Stimulated activated CD4-positive, alpha-beta T cell treated with anti-CD3 and anti-CD28 coated beads, Interleukin-4, amount 100 ng/mL, for 24 hours (primary cell): ENCODE measurements around the gene HOXC4.
"Not testable (repeated sequence)": the region's sequence is repeated elsewhere in the genome, so short reads cannot be mapped to it uniquely, and the experiment has no call there.

Experiments
- DNase-seq: peaks from one replicate; pipeline ENCODE4 v3.0.0-alpha.2; 2020

HOXC4 gene

DNA sequence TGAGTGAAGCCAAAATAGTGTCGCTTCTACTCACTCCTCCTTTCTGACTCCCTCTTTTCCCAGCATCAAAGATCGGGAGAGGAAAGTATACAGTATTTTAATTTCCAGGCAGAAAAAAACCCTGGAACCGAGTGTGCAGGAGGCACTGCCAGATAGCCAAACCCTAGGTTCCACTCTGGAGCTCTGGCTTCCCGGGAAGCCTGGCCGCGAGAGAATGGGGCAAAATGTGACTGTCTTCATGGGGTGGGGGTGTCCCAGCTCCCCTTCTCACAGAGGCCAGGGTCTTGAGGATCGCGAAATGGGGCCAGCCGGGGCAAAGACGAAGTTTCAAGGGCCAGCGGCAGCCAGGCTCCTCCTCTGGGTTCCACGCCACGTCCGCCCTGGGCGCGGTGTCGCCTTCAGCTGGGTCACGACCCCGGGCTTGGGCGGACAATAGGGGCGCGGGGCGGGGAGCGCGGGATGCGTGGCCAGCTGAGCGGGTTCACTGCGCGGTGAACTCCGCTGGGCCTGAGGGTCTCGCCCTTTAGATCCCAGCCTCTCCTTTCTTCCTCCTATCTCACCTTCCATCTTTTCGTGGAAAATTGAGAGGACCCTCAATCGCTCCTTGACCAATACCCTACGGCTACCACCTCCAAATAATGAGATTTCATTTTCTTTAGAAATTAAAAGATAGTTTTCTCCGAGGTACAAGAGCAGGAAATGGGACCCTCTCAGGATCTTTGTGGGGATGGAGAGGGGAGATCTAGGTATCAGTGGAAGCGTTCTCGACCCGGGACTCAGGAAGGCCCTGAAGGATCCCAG lies 6.7 kb downstream of the HOXC4 start:
- DNase-seq, result no peak

DNA sequence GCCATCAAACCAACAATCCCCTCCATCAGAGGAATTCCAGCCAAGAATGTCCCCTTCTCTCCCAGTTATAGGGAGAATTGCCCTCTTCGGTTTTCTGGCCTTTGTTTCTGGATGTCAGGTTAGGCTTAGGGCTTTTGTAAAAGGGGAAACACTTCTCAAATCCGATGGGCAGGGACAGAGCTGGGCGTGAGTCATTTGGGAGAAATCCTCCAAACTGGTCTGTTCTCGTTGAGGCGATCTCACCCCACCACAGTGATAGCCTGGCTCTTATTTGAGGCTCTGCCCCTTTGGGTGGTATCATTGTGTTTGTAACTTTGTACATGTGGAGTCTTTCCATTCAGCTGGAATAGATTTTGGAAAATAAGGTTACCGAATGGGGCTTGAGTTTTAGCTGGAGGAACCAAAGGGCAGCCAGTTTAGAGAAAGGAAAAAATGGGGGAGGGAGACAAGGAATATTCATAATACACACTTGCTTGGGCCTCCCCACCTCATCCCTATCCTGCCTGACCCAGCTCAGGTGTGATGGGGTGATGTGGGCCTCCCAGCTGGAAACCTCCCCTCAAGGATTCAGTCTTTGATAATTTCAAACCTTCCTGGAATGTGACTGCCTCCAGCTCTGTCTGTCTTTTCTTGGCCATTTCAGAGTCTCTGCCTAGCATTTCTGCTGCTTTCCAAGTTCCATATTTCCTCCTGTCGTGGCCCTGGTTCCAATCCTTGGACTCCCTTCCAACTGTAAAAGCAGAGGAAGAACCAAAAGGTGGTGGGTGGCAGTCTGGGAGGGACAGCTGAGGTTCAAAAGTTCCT lies 7.5 kb downstream of the HOXC4 start:
- no peak for DNase-seq

GRCh38 chr12:54065677-54066076 lies 12.0 kb downstream of the HOXC4 start:
- no peak for DNase-seq

DNA sequence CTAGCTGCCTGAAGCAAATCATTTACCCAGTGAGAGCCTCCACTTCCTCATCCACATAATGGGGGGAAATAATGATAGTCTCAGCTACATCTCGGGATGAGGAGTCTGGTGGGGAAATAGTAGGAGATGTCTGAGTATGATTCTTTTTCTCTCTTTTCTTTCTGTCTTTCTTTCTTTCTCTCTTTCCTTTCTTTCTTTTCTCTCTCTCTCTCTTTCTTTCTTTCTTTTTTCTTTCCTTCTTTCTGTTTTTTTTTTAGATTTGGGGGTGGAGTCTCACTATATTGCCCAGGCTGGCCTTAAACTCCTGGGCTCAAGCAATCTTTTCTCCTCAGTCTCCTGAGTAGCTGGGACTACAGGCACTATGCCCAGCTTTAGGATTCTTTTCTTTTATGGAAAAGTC lies 12.8 kb downstream of the HOXC4 start:
- DNase-seq, result no peak

DNA sequence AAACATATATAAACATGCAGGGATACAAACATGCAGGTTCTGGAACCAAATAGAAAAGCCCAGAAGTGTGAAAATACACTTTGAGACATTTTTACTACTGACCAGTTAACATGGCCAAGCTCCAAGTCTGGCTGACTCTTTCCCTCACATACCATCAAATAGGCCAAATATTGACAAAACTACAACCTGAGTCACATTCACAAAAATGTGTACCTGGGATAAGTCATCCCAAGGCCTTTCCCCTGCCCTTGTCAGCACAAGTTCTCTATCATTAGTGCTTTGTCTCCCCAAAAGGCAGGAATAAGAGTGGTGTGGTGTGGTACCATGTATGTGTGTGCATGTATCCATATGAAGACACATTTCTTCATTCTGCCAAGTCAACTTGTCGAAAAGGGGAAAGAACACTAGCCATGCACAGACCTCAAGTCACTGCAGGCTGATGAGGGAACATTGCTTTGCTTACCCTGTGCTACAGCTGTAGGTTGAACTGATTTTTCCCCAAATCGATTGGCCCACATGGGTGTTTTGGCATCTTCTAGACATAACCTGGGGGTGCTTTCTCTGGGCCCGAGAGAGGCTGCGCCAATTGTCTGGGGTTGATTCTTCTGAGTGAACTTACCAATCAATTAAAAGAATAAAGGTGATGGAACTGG lies 14.9 kb downstream of the HOXC4 start:
- DNase-seq, result no peak

DNA sequence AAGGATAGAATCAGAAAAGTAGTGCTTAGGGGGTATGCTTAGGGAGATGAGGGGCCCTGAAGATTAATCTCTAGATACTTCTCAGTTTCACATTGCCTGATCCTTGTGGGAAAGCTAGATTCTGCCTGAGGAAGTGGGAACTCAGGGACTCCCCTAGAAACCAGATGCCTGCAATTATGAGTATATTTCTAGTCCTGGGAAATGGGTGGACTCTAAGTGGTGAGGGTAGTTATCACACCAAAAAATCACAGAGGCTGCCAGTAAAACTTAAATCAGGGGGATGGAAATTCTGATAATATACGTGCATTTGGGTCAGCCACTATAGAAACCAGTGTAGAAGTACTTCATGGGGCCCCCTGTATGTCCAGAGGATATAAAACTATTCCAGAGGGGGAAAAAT lies 18.3 kb downstream of the HOXC4 start:
- no peak for DNase-seq

DNA sequence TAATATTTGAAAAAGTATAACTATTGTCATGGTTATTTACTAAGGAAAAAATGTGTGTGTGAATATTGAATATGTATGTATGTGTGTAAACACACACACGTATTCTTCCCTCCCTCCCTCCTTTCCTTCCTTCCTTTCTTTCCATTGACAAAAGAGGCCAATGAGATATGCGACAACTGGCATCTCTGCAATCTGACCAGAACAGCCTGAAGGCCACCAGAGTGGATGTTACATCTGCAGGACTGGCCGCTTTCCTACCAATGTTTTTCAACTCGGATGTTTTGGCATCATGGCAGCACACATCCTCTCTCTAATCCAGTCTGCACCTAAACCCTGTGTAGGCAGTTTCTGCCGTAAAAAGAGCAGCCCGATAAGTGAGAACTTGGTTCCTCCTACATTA lies 20.7 kb downstream of the HOXC4 start:
- no peak for DNase-seq

GRCh38 chr12:54075409-54075808 lies 21.8 kb downstream of the HOXC4 start:
- no peak for DNase-seq

GRCh38 chr12:54075974-54076373 lies 22.3 kb downstream of the HOXC4 start:
- DNase-seq, result no peak

DNA sequence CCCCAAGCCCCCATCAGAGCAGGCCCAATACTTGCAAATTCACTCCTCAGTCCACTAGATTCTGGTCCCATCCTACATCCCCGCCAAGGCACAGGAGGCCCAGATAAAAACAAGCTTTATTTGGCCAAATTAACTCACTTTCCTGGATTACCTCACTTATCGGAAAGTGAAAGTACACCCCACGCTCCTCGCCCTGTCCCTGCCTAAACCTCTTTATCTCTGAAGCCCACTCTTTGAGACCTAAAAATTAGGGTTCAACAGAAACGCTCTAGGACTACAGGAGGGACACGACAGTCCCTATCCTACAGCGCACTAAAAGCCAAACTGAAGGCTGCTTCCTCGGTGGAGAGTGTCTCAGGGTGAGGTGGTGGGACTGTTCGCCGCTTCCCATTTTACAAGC lies 24.2 kb downstream of the HOXC4 start:
- not testable (repeated sequence) for DNase-seq

- DNase-seq, result not testable (repeated sequence)
Observed at GRCh38 chr12:54079115-54079514, 25.5 kb downstream of the HOXC4 start.

GRCh38 chr12:54080008-54080924 lies 26.6 kb downstream of the HOXC4 start:
- DNase-seq, result not testable (repeated sequence)

GRCh38 chr12:54081053-54081514 lies 27.4 kb downstream of the HOXC4 start:
- DNase-seq, result peak; percentile 14

- peak; percentile 5 for DNase-seq
Observed at GRCh38 chr12:54081581-54082396, 28.2 kb downstream of the HOXC4 start.

DNA sequence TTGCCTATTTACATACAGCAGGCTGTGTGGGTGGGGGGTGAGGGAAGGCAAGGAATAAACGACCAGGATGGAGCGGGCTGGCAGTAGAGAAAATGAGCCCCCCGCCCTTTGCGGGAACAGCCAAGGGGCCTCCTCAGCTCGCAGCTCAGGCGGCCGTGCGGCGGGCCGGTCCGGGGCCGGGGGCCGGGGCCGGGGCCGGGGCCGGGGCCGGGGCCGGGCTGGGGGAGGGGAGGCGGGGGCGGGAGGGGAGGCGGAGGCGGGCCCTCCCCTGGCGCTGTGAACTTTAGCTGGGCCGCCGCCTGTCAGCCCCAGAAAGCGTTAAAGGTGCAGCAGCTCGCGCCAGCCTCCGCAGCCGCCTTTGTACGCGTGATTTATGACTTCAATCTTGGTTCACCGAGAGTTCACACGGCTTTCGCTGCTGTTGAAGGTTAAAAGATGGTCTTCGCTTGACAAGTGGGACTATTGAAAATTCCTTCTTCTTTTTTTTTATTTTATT lies 28.8 kb downstream of the HOXC4 start:
- peak; percentile 31 for DNase-seq

DNA sequence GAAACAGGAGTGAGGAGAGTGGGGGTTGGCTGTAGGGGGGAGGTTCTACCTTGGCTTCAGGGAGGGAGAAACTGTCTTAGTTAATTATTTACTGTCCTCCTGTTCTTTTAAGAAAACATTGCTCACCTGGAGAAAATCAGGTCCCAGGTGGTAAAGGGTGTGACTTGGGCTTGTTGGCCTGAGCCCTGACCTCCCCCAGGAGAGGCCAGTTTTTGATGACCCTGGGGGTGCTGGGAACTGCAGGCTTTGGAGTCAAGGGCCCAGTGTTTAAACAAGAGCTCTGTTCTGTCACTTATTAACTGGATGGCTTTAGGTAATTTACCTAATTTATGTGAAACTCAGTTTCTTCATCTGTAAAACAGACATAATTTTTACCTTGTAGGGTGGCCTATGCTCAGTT lies 34.4 kb downstream of the HOXC4 start:
- not testable (repeated sequence) for DNase-seq

DNA sequence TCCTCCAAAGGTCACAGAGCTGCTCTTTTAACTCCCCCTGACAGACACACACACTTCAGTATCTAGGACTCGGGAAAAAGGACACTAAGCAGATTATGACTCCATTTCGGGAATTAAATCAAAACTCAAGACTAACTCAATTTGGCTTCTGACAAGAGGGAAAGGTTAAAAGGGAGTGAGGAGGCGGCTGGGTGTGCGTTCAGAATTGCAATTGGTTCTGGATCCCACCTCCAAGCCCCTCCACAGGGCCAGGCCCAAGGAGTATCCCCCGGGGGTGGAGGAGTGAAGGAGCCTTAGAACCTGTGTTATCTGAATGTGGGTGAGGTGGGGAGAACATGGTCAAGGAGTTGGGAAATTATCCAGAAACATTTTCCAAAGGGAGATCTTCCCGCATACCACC lies 35.8 kb downstream of the HOXC4 start:
- DNase-seq, result not testable (repeated sequence)

DNA sequence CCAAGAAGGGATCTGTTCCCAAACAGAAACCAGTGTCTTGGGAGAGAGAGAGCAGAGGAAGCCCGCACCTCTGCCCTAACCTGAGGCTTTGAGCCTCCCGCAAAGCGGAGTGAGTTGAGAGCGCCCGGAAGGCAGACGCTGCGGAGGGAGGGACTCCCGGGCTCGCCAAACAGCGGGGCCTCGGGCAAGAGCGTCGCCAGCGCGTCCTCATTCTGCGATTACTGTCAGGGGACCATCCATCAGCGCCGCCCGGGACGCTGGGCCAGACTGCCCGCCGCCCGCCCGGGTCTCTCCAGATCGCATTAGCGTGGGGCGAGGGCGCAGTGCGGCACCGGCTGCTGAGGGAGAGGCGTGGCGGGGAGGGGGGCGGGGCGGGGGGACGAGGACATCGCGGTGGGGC lies 36.7 kb downstream of the HOXC4 start:
- DNase-seq, result not testable (repeated sequence)

DNA sequence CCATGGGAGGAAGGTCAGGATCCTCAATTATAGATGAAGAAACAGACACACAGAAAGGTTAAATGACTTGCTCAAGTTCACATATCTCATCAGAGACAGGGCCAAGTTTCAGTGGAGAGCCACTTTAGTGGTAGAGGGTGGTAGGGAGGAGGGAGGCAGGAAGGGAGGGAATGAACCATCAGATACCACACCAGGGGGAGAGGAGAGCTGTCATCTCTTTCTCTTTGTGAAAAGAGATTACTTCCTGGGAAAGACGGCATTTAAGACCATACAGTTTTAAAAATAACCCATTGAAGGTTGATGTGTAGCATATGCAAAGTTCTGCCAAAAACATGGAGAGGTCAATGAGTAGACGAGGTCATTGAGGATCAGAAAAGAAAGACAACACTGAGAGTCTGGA lies 39.3 kb downstream of the HOXC4 start:
- not testable (repeated sequence) for DNase-seq

DNA sequence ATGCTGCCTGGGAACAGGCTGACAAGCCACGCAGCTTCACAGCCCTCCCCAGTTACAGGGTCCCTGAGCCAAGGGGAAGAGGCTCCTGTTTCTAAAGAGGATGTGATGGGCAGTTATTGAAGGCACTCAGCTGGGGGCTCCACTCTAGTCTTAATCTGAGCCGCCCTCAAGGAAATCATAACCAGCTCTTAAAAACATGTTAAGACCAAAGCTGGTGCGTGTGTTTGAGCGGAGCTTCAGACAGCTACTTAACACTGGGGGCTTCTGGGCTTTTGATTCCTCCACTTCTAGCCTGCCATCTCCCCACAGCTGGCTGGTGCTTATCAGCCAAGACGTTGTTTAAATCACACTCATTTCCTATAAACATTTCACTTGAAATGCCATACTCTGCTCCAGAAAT lies 42.3 kb downstream of the HOXC4 start:
- DNase-seq, result not testable (repeated sequence)

DNA sequence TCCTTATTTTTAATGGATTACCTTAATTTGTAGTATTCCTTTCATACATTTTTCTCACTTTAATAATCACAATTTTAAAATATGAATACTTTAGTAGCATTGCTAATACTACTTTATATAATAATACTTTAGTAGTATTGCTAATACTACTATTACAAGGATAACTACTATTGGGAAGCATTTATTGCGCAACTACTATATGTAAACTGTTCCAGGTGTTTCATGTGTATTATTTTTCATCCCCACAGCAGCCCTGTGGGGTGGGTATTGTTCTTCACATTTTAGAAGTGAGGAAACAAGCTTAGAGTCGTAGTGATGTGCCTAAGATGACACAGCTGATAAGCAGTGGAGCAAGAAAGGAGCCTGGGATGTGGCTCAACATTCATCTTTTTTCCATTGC lies 45.0 kb downstream of the HOXC4 start:
- not testable (repeated sequence) for DNase-seq
